IMR-90 (cell line): ENCODE results near the gene CACNA2D3. TPM values are rescaled to one million over a fixed set of nuclear protein-coding genes. Genes with fewer than 3 reads are reported as not detected.

ENCODE experiments used
- ATAC-seq: fragments of 200-7000 bp; cut with Tn5 transposase; 2 replicates; pipeline ENCODE4 v1.9.1; 2020; ENCODE audit warnings: low read depth, mild to moderate bottlenecking, moderate library complexity
- BruUV-seq: library from RNA; stranded (reverse); fragments of 400-500 nt; replicated peaks from 2 replicates; lab custom pipeline; 2021; lab: Mats Ljungman, UMichigan
- CTCF ChIA-PET: fragments of 300-600 bp; formaldehyde crosslinking; extraction: SDS; loops from one replicate; lab custom pipeline; 2021; ENCODE audit warnings: antibody characterized with exemption; lab: Yijun Ruan, JAX
- POLR2A ChIA-PET: fragments of 300-600 bp; sonication (Branson Sonifier 250); formaldehyde crosslinking; loops from one replicate; lab custom pipeline; 2022; ENCODE audit warnings: antibody characterized with exemption; ENCODE audit not compliant: unreplicated experiment; lab: Charles Lee
- DNase-seq: peaks from one replicate; pipeline ENCODE4 v3.0.0; 2013
- H2AFZ ChIP-seq: replicated peaks from 2 replicates; pipeline ENCODE3; 2013; ENCODE audit warnings: low read length, mild to moderate bottlenecking; ENCODE audit not compliant: poor library complexity
- H2AK5ac ChIP-seq: 2 replicates; pipeline ENCODE4 v1.6.1; 2013; ENCODE audit warnings: low read depth, low read length, inconsistent platforms
- H2AK9ac ChIP-seq: replicated peaks from 2 replicates; pipeline ENCODE3; 2013; ENCODE audit warnings: mild to moderate bottlenecking, low read depth, low read length, moderate library complexity; ENCODE audit not compliant: poor library complexity
- H2BK120ac ChIP-seq: 2 replicates; pipeline ENCODE4 v1.6.1; 2013; ENCODE audit warnings: low read depth, low read length, inconsistent platforms
- H2BK15ac ChIP-seq: 3 replicates; pipeline ENCODE4 v1.6.1; 2013; ENCODE audit warnings: low read depth, low read length, inconsistent platforms
- H2BK20ac ChIP-seq: 2 replicates; pipeline ENCODE4 v1.6.1; 2013; ENCODE audit warnings: low read depth, mild to moderate bottlenecking, inconsistent platforms, low read length, moderate library complexity
- H2BK5ac ChIP-seq: 2 replicates; pipeline ENCODE4 v1.6.1; 2013; ENCODE audit warnings: mild to moderate bottlenecking, low read depth, low read length, inconsistent platforms; ENCODE audit not compliant: poor library complexity, severe bottlenecking
- H3K14ac ChIP-seq: replicated peaks from 2 replicates; pipeline ENCODE4 v1.6.1; 2013; ENCODE audit warnings: low read depth, low read length, inconsistent platforms
- H3K18ac ChIP-seq: 2 replicates; pipeline ENCODE4 v1.6.1; 2013; ENCODE audit warnings: low read depth, low read length, control low read depth
- H3K23ac ChIP-seq: 2 replicates; pipeline ENCODE4 v1.6.1; 2013; ENCODE audit warnings: low read depth, low read length, inconsistent platforms
- H3K27ac ChIP-seq: 2 replicates; pipeline ENCODE4 v1.5.1; 2013; ENCODE audit warnings: mild to moderate bottlenecking, control low read depth, low read length; ENCODE audit not compliant: insufficient read depth
- H3K27me3 ChIP-seq: 2 replicates; pipeline ENCODE4 v1.6.1; 2013; ENCODE audit warnings: low read length; ENCODE audit not compliant: control insufficient read depth, insufficient read depth
- H3K36me3 ChIP-seq: 2 replicates; pipeline ENCODE4 v1.6.1; 2013; ENCODE audit warnings: low read length, mixed read lengths; ENCODE audit not compliant: control insufficient read depth, insufficient read depth
- H3K4ac ChIP-seq: 2 replicates; pipeline ENCODE4 v1.6.1; 2013; ENCODE audit warnings: low read depth, low read length, inconsistent platforms
- H3K4me1 ChIP-seq: 2 replicates; pipeline ENCODE4 v1.6.1; 2013; ENCODE audit warnings: low read length, mixed read lengths; ENCODE audit not compliant: control insufficient read depth, insufficient read depth
- H3K4me2 ChIP-seq: 2 replicates; pipeline ENCODE4 v1.6.1; 2013; ENCODE audit warnings: low read depth, mild to moderate bottlenecking, control low read depth, low read length, moderate library complexity
- H3K4me3 ChIP-seq: 2 replicates; pipeline ENCODE4 v1.5.1; 2013; ENCODE audit warnings: low read depth, mild to moderate bottlenecking, control low read depth, low read length, moderate library complexity; ENCODE audit not compliant: insufficient read depth
- H3K56ac ChIP-seq: 2 replicates; pipeline ENCODE4 v1.6.1; 2013; ENCODE audit warnings: low read length, inconsistent platforms; ENCODE audit not compliant: insufficient read depth; ENCODE audit errors: extremely low read depth
- H3K79me1 ChIP-seq, 2 experiments: 2 replicates each; pipeline ENCODE4 v1.6.1; 2013; ENCODE audit warnings: low read length in 2 of 2, inconsistent platforms in 1 of 2, low read depth in 1 of 2
- H3K9ac ChIP-seq: 2 replicates; pipeline ENCODE4 v1.6.1; 2013; ENCODE audit warnings: low read depth, low read length, control low read depth
- H3K9me1 ChIP-seq: 2 replicates; pipeline ENCODE4 v1.6.1; 2013; ENCODE audit warnings: low read length, inconsistent platforms; ENCODE audit not compliant: insufficient read depth
- H3K9me3 ChIP-seq: 2 replicates; pipeline ENCODE4 v1.6.1; 2013; ENCODE audit warnings: low read length; ENCODE audit not compliant: control insufficient read depth, insufficient read depth
- H4K20me1 ChIP-seq: 2 replicates; pipeline ENCODE4 v1.6.1; 2013; ENCODE audit warnings: low read length, inconsistent platforms; ENCODE audit not compliant: insufficient read depth
- H4K5ac ChIP-seq: 2 replicates; pipeline ENCODE4 v1.6.1; 2013; ENCODE audit warnings: mild to moderate bottlenecking, low read depth, low read length, control low read depth
- H4K8ac ChIP-seq, 2 experiments: 2 replicates each; pipeline ENCODE4 v1.6.1; 2013; ENCODE audit warnings: low read depth in 2 of 2, low read length in 2 of 2, control low read depth in 1 of 2, inconsistent platforms in 1 of 2
- H4K91ac ChIP-seq: 2 replicates; pipeline ENCODE4 v1.6.1; 2013; ENCODE audit warnings: low read depth, low read length, inconsistent platforms; ENCODE audit not compliant: insufficient read depth
- BHLHE40 ChIP-seq: fragments of 150-350 bp; IDR thresholded peaks from 2 replicates; pipeline ENCODE4 v1.6.1; 2016; ENCODE audit warnings: mild to moderate bottlenecking, low read depth, low read length
- CEBPB ChIP-seq: IDR thresholded peaks from 2 replicates; pipeline ENCODE4 v1.6.1; 2012; ENCODE audit warnings: low read depth, low read length, improper control_type of control experiment
- CHD1 ChIP-seq: IDR thresholded peaks from 2 replicates; pipeline ENCODE4 v1.6.1; 2012; ENCODE audit warnings: low read depth, low read length, improper control_type of control experiment
- FOS ChIP-seq: fragments of 150-350 bp; IDR thresholded peaks from 2 replicates; pipeline ENCODE4 v1.6.1; 2016; ENCODE audit warnings: low read depth, low read length
- MAFK ChIP-seq: IDR thresholded peaks from 2 replicates; pipeline ENCODE4 v1.6.1; 2012; ENCODE audit warnings: low read depth, low read length, improper control_type of control experiment
- MAZ ChIP-seq: IDR thresholded peaks from 2 replicates; pipeline ENCODE4 v1.6.1; 2012; ENCODE audit warnings: low read depth, mild to moderate bottlenecking, low read length, improper control_type of control experiment, moderate library complexity, borderline replicate concordance
- MXI1 ChIP-seq: IDR thresholded peaks from 2 replicates; pipeline ENCODE4 v1.6.1; 2012; ENCODE audit warnings: low read depth, mild to moderate bottlenecking, low read length, moderate library complexity, borderline replicate concordance
- NFE2L2 ChIP-seq: fragments of 150-350 bp; IDR thresholded peaks from 2 replicates; pipeline ENCODE4 v1.6.1; 2016; ENCODE audit warnings: low read depth, mild to moderate bottlenecking, low read length
- POLR2A ChIP-seq: IDR thresholded peaks from 2 replicates; pipeline ENCODE4 v1.6.1; 2012; ENCODE audit warnings: mild to moderate bottlenecking, low read depth, low read length
- RAD21 ChIP-seq: IDR thresholded peaks from 2 replicates; pipeline ENCODE4 v1.6.1; 2012; ENCODE audit warnings: low read length, improper control_type of control experiment
- RCOR1 ChIP-seq: IDR thresholded peaks from 2 replicates; pipeline ENCODE4 v1.6.1; 2012; ENCODE audit warnings: mild to moderate bottlenecking, low read length, improper control_type of control experiment; ENCODE audit not compliant: insufficient replicate concordance
- RFX5 ChIP-seq: IDR thresholded peaks from 2 replicates; pipeline ENCODE4 v1.8.0; 2012; ENCODE audit warnings: low read depth, mild to moderate bottlenecking, low read length, moderate library complexity
- SMC3 ChIP-seq: fragments of 150-350 bp; IDR thresholded peaks from 2 replicates; pipeline ENCODE4 v1.6.1; 2016; ENCODE audit warnings: low read depth, mild to moderate bottlenecking, antibody characterized with exemption, low read length, moderate library complexity
- WGBS, 2 experiments: methylation state at CpG; one replicate each; pipeline versions ENCODE4 v1.1.5 to v1.1.7; 2013; ENCODE audit warnings: missing lambda C conversion rate in 2 of 2; ENCODE audit not compliant: insufficient read length in 1 of 2; ENCODE audit errors: extremely low coverage in 2 of 2; 5-methylcytosine and 5-hydroxymethylcytosine counted together
- dilution Hi-C: fragments of 300-500 bp; cut with HindIII; formaldehyde crosslinking; loops from one replicate; pipeline ENCODE4 v1.14.3; 2018; ENCODE audit warnings: low sequenced_read_pairs; ENCODE audit not compliant: unreplicated experiment
- in situ Hi-C: fragments of 300-500 bp; cut with MboI; formaldehyde crosslinking; loops from 3 replicates; pipeline ENCODE4 v1.14.3; 2019; ENCODE audit warnings: low sequenced_read_pairs, inconsistent platforms, mixed read lengths
- intact Hi-C: fragments of 100-400 bp; cut with micrococcal nuclease; formaldehyde crosslinking; loops from 2 replicates; pipeline ENCODE4 v1.10.0; 2022
- polyA plus RNA-seq, 3 experiments: library from polyadenylated mRNA; depleted of rRNA; stranded (reverse); fragments of >200 nt; gene quantifications; 2 replicates each; pipeline ENCODE4 v1.2.3, GENCODE V29; 2012; ENCODE audit warnings: low replicate concordance in 1 of 3
- total RNA-seq: library from RNA; depleted of rRNA; stranded (reverse); fragments of >200 nt; gene quantifications from 2 replicates; pipeline ENCODE4 v1.2.3, GENCODE V29; 2012
- TF ChIP-seq, protein P1 (sequence below): fragments of 150-350 bp; IDR thresholded peaks from 2 replicates; pipeline ENCODE4 v1.6.1; 2017; ENCODE audit warnings: mild to moderate bottlenecking, antibody characterized with exemption, low read length, low read depth

CACNA2D3 gene
- total and polyA plus RNA-seq, 2 of the 4 experiments (the other 2 are of a cell fraction): 0.36 to 0.41 TPM

DNA sequence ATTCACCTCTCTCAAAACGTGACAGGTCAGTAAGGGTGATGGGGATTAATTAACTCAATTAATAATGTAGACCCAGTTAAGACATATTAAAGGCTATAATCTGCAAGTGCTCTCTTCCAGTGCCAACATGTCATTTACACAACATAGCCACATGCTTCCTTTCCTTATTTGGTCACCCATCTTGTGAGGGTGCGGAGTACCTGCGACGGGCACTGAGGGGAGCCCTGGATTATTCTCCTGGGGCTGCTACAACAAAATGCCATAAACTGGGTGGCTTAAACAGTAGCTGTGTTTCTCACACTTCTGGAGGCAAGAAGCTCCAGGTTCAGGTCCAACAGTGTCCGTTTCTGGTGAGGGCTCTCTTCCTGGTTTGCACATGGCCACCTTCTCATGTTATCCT lies 962.9 kb downstream of the CACNA2D3 start:
- POLR2A ChIA-PET: no interaction called here
- in situ Hi-C loops: no loop called here

More for the DNA sequence above, 962.9 kb downstream of the CACNA2D3 start:
- Histone ChIP-seq H2AFZ (no peak overlapping the region), H3K18ac (no peak overlapping the region), H3K4me3 (no peak overlapping the region), H3K9me3 (no peaks in the 10 kb centered on the region), H3K4me2 (no peak overlapping the region), H2BK20ac (no peak overlapping the region), H3K79me1 (no peaks in the 10 kb centered on the region), H3K56ac (no peak overlapping the region), H3K9ac (no peak overlapping the region), H2BK15ac (no peak overlapping the region), H2BK120ac (no peak overlapping the region), H4K5ac (no peak overlapping the region), H2AK5ac (no peak overlapping the region), H3K14ac (no peak overlapping the region), H3K23ac (no peak overlapping the region), H4K91ac (no peak overlapping the region; the same call in 1 of the 2 replicates), H3K4me1 (peaks cover 4% of the 10 kb centered on the region; the same call in 1 of the 2 replicates), H4K20me1 (no peaks in the 10 kb centered on the region), H3K36me3 (no peaks in the 10 kb centered on the region), H3K4ac (no peak overlapping the region), H3K27me3 (peaks cover 7% of the 10 kb centered on the region; the same call in 1 of the 2 replicates), H3K27ac (no peak overlapping the region), H2AK9ac (no peak overlapping the region), H2BK5ac (no peak overlapping the region), H3K9me1 (0 out of 2 replicates have a peak, but pooled peaks cover 8% of the 10 kb centered on the region), H4K8ac (no peak overlapping the region)
- ATAC-seq (no peak), DNase-seq (no peak)
- CTCF ChIA-PET: no interaction called here
- no CpG with 5 or more reads among the region's 5 CpGs for WGBS, 2 experiments
- BruUV-seq: no TSS peak
- intact Hi-C loops (no loop called here), dilution Hi-C loops (no loop called here)
- no peak for TF ChIP-seq RAD21
- no peak for TF ChIP-seq MAZ
- no peak for TF ChIP-seq MXI1
- no peak for TF ChIP-seq POLR2A
- TF ChIP-seq RFX5: no peak
- TF ChIP-seq CHD1: no peak
- no peak for TF ChIP-seq NFE2L2
- no peak for TF ChIP-seq SMC3
- TF ChIP-seq CEBPB: no peak
- no peak for TF ChIP-seq FOS
- TF ChIP-seq MAFK: no peak
- TF ChIP-seq, protein P1, sequence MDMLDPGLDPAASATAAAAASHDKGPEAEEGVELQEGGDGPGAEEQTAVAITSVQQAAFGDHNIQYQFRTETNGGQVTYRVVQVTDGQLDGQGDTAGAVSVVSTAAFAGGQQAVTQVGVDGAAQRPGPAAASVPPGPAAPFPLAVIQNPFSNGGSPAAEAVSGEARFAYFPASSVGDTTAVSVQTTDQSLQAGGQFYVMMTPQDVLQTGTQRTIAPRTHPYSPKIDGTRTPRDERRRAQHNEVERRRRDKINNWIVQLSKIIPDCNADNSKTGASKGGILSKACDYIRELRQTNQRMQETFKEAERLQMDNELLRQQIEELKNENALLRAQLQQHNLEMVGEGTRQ: no peak
- no peak for TF ChIP-seq BHLHE40
- TF ChIP-seq RCOR1: no peak
